ENCODE measurements around the gene NUMBL.

NUMBL gene

DNA sequence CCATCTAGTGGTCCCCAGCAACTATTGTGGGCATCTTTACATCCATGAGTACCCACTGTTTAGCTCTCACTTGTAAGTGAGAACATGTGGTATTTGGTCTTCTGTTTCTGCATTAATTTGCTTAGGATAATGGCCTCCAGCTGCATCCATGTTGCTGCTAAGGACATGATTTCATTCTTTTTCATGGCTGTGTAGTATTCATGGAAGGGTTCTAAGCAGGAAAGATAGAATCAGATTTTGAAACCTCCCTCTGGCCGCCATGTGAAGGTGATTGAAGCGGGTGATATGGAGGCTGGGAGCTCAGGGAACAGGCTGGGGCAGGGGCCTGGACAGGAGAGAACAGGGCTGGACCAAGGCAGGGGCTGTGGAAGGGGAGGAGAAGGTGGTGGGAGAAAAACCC, 69.2 kb downstream of the NUMBL start:
- TF ChIP-seq, protein P1, sequence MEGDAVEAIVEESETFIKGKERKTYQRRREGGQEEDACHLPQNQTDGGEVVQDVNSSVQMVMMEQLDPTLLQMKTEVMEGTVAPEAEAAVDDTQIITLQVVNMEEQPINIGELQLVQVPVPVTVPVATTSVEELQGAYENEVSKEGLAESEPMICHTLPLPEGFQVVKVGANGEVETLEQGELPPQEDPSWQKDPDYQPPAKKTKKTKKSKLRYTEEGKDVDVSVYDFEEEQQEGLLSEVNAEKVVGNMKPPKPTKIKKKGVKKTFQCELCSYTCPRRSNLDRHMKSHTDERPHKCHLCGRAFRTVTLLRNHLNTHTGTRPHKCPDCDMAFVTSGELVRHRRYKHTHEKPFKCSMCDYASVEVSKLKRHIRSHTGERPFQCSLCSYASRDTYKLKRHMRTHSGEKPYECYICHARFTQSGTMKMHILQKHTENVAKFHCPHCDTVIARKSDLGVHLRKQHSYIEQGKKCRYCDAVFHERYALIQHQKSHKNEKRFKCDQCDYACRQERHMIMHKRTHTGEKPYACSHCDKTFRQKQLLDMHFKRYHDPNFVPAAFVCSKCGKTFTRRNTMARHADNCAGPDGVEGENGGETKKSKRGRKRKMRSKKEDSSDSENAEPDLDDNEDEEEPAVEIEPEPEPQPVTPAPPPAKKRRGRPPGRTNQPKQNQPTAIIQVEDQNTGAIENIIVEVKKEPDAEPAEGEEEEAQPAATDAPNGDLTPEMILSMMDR (conservative IDR thresholded peaks at IDR 0.05), result no peak
- H3K27ac ChIP-seq, result no peak overlapping the region

- TF ChIP-seq, protein P1 (conservative IDR thresholded peaks at IDR 0.05), result no peak
- no peak overlapping the region for H3K27ac ChIP-seq
Measured at GRCh38 chr19:40620161-40620485, 70.3 kb downstream of the NUMBL start.

DNA sequence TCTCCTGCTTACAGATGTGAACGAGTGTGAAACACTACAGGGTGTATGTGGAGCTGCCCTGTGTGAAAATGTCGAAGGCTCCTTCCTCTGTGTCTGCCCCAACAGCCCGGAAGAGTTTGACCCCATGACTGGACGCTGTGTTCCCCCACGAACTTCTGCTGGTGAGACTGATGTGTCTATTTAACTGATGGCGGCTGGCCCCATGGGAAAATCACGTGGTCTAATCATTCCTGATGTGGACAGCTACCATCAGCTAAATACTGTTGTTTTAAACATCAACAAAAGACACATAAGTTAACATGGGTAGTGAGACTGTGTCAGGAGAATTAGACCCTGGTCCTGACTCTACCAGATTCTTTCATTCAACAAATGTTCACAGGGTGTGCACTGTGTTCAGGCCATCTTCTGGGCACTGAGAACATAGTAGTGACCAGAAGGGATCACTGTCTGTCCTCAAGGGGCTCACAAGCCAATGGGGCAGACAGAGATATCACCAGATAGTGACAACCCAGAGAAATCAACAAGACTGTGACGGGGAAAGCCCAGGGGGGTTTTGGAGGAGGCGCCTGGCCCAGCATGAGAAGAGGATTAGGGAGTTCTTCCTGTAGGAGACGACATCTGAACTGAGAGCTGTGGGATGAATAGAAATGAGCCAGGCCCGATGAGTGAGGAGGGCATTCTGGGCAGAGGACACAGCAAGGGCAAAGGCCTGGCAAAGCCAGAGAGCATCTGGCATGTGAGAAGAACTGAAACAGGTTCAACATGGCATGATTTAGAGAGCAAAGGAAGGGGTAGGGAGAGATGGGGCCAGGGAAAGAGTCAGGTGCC, 70.9 kb downstream of the NUMBL start:
- no peak overlapping the region for H3K27ac ChIP-seq
- TF ChIP-seq, protein P1 (conservative IDR thresholded peaks at IDR 0.05), result no peak

- TF ChIP-seq, protein P1 (conservative IDR thresholded peaks at IDR 0.05), result no peak
- no peak overlapping the region for H3K27ac ChIP-seq
Measured at GRCh38 chr19:40617961-40618360, 72.5 kb downstream of the NUMBL start.

DNA sequence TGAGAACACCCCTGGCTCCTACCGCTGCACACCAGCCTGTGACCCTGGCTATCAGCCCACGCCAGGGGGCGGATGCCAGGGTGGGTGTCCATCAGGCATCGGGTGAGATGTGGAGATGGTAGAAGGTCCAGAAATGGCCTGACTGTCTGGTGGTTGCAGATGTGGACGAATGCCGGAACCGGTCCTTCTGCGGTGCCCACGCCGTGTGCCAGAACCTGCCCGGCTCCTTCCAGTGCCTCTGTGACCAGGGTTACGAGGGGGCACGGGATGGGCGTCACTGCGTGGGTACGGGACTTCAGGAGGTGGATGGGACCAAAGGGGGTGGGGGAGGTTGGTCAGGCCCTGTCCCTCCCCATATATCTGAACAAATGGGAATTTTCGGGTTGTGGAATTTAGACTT, 73.5 kb downstream of the NUMBL start:
- no peak overlapping the region for H3K27ac ChIP-seq
- TF ChIP-seq, protein P1 (conservative IDR thresholded peaks at IDR 0.05), result no peak

- TF ChIP-seq, protein P1 (conservative IDR thresholded peaks at IDR 0.05), result no peak
- no peak overlapping the region for H3K27ac ChIP-seq
Measured at GRCh38 chr19:40616178-40616577, 74.3 kb downstream of the NUMBL start.

Data from VCaP (cell line).